Measurements from ENCODE around the gene TMEM205.
A peak's percentile ranks its signal among the peaks of the same experiment; 100 is the strongest.

Gene TMEM205

DNA sequence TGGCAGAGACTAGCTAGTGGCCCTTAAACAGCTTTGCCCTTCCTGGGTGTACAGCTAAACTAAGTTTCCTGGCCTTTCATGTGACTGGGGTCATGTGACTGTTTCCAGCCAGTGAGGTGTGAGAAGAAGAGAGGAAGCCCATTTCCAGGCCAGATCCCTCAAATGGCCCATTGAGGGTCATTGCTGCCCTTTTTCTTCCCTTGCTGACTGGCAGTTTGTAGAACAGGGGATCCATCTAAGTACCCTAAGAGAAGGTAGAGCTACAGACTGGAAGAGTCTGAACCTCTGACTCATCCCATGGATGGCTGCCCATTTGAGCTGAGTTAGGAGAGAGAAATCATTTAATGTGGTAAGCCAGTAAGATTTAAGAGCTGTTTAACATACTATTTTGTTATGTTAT, 31.2 kb upstream of the TMEM205 start:
- Mint-ChIP-seq H3K36me3 (ENCODE audit: low read depth) (peaks cover 10% of the 10 kb centered on the region), H3K27ac (peak overlapping the region; percentile 84), H3K27me3 (no peaks in the 10 kb centered on the region), H3K4me1 (ENCODE audit: low read depth) (peaks cover 58% of the 10 kb centered on the region), H3K9me3 (no peaks in the 10 kb centered on the region), H3K4me3 (peak overlapping the region; percentile 44)

DNA sequence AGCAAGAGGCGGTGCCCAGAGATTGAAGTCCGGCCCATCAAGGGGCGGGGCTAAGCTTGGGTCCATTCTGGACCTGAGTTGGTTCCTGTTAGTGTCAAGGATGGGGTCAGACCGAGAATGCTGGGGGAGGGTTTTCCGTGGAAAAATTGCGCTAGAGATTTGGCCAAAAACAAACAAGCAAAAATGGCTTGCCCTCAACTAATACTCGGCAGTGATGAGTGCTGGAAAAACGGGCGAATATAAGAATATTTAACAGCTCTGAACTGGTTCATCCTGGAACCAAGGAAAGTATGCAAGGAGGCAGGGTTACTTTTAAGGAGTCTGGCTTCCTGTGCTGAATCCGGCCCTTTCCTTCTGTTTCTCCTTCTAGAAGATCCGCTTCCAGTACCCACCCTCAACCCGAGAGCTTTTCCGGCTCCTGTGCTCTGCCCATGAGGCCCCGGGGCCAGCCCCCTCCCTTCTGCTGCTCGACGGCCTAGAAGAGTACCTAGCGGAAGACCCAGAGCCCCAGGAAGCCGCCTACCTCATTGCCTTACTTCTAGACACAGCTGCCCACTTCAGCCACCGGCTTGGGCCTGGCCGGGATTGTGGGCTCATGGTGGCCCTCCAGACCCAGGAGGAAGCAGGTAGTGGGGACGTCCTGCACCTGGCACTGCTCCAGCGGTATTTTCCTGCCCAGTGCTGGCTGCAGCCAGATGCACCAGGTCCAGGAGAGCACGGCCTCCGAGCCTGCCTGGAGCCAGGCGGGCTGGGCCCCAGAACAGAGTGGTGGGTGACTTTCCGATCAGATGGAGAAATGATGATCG, 29.3 kb upstream of the TMEM205 start:
- Mint-ChIP-seq H3K9me3 (no peaks in the 10 kb centered on the region), H3K36me3 (ENCODE audit: low read depth) (peaks cover 16% of the 10 kb centered on the region), H3K4me3 (no peak overlapping the region), H3K27ac (no peak overlapping the region), H3K27me3 (no peaks in the 10 kb centered on the region), H3K4me1 (ENCODE audit: low read depth) (peaks cover 44% of the 10 kb centered on the region)

DNA sequence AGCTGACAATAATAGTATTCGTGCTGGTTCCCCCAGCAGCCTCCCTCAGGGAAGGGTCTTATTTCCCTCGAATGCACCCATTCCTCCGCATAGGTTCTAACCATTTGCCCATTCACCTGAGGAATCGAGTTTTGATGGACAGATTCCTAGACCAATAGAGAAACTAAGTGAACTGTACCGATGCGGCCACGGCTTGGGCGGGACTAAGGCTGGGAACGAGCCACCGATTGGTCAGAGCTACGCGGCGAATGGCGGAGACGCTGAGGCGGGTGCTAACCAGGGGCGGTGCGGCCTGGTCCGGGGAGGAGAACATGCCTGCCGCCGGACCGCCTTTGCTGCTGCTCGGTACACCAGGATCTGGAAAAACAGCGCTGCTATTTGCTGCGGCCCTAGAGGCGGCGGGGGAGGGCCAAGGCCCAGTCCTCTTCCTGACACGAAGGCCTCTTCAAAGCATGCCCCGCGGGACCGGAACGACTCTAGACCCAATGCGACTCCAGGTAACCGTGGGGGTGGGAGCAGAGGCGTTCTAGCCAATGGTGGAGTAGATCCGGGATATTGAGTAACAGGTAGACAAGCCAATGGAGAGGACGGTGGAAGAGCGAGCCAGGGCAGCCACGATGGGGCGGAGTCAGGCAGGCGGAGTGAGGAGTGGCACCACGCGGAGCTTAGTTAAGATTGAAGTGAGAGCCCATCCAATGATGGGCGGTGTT, 28.5 kb upstream of the TMEM205 start, which contains the start of gene SWSAP1:
TSS of gene SWSAP1 (plus strand) at position 234 of the 710 bp plus-strand sequence. CDS start at position 249, 15 bp downstream.
- H3K36me3 Mint-ChIP-seq (ENCODE audit: low read depth), result peaks cover 18% of the 10 kb centered on the region
- no peak within 1 kb of the TSS for H3K4me3 Mint-ChIP-seq
- H3K4me1 Mint-ChIP-seq (ENCODE audit: low read depth), result peaks cover 37% of the 10 kb centered on the region
- H3K27ac Mint-ChIP-seq, result no peak within 1 kb of the TSS
- H3K27me3 Mint-ChIP-seq, result no peaks in the 10 kb centered on the region
- H3K9me3 Mint-ChIP-seq, result no peaks in the 10 kb centered on the region

DNA sequence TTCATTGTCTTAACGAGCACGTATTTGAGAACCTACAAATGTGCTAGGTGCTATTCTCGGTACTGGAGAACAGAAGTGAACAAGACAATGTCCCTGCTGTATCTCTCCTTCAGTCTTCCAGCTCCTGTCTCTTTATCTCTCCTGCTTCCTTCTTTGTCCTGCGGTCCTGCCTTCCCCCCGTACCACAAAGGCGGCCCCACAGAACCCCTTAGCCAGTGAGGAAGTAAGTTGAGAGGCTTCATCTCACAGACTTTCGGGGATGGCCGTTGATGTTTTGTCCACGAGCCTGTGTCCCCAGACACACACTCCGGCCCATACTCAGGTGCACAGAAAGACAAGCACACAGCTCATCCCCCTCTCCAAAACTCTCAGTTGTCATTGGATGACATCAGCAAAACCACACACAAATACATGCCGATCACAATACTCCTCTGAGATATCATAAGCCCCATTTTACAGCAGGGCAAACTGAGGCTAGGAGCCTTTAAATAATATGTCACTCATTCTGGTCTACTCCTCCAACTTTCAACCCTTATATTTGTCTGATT, 27.9 kb upstream of the TMEM205 start:
- Mint-ChIP-seq H3K9me3 (no peaks in the 10 kb centered on the region), H3K27ac (no peak overlapping the region), H3K27me3 (no peaks in the 10 kb centered on the region), H3K36me3 (ENCODE audit: low read depth) (peaks cover 23% of the 10 kb centered on the region), H3K4me3 (no peak overlapping the region), H3K4me1 (ENCODE audit: low read depth) (peaks cover 37% of the 10 kb centered on the region)

DNA sequence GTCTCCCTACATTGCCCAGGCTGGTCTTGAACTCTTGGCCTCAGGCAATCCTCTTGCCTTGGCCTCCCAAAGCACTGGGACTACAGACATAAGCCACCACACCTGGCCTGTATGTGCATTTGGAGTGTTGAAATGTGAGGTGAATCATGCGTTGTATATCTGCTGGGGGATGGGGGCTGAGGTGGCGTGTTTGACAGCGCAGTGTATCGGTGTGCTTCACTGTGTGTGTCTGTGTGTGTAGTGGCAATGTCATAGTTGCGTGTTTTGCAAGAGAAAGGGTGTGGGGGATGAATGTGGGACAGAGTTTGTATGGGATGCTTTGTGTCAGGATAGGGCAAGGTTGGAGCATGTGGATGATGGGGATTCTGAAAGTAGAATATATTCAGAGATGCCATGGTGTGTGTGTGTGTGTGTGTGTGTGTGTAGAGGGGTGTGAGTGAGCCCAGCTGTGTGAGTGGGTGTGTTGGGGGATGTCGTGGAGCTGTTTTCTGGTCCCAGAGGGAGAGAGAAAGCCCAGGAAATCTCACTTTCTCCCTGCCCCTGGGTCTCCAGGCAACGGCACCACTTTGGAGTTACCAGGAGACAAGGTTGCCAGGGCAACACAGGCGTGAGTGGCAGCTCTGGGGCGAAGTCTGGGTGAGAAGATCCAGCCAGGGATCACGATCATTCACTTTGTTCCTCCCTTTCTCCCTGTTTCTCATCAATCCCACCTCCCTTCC, 27.3 kb upstream of the TMEM205 start:
- Mint-ChIP-seq H3K27ac (peak overlapping the region; percentile 10), H3K9me3 (no peaks in the 10 kb centered on the region), H3K36me3 (ENCODE audit: low read depth) (peaks cover 23% of the 10 kb centered on the region), H3K4me3 (peak overlapping the region; percentile 20), H3K4me1 (ENCODE audit: low read depth) (peaks cover 32% of the 10 kb centered on the region), H3K27me3 (no peaks in the 10 kb centered on the region)

DNA sequence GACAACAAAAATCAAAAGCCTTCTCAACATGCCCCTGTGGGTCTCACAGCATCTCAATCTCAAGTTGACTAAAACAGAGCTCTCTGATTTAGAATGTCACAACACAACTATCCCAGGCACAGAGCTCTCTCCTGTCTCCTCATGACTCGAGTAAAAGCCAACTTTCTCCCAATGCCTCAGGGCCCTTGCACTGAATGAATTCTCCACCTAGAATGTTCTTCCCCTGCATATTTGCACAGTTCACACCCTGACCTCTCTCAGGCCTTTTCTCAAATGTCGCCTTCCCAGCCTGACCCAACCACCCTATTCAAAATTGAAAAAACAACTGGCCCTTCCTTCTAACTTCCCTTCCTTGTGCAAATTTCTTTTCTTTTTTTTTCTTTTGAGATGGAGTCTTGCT, 24.7 kb upstream of the TMEM205 start:
- no peak overlapping the region for H3K4me3 Mint-ChIP-seq
- no peak overlapping the region for H3K27ac Mint-ChIP-seq
- no peaks in the 10 kb centered on the region for H3K27me3 Mint-ChIP-seq
- peaks cover 8% of the 10 kb centered on the region for H3K4me1 Mint-ChIP-seq (ENCODE audit: low read depth)
- no peaks in the 10 kb centered on the region for H3K9me3 Mint-ChIP-seq
- peaks cover 14% of the 10 kb centered on the region for H3K36me3 Mint-ChIP-seq (ENCODE audit: low read depth)

DNA sequence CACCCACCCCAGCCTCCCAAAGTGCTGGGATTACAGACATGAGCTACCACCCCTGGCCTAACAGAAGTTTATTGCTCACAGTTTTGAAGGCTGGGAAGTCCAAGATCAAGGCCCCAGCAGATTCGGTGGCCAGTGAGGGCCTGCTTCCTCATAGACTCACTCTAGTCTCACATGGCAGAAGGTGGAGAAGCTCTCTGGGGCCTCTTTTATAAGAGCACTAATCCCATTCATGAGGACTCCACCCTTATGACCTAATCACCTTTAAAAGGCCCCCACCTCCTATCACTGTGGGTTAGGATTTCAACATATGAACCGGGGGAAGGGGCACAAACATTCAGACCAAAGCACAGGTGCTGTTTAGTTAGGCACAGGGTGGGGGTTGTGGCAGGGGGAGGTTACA, 21.5 kb upstream of the TMEM205 start:
- Mint-ChIP-seq H3K9me3 (no peaks in the 10 kb centered on the region), H3K27ac (no peak overlapping the region), H3K4me1 (ENCODE audit: low read depth) (no peaks in the 10 kb centered on the region), H3K36me3 (ENCODE audit: low read depth) (peaks cover 17% of the 10 kb centered on the region), H3K4me3 (no peak overlapping the region), H3K27me3 (no peaks in the 10 kb centered on the region)

DNA sequence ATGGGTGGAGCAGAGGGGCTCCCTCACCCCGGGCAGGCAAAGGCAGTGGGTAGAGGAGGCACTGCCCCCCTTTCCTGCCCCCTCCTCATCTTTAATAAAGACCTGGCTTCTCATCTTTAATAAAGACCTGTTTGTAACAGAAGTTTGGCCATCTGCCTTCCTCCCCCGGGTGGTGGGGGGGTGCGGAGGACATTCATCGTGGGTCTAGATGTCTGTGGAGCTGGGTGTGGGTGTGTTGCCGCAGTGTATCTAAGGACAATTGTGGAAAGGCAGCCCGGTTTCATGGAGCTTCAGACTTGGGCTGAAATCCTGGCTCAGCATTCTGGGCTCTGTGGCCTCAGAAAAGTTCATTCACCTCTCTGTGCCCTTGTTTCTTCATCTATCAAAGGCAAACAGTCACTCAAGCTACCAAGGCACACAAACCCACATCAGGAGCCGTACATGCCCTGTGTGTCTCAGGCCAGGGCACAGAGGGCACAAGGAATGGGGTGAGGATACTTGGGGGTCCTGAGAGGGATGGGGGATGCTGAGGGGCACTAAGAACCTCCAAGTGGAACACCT, 19.6 kb upstream of the TMEM205 start:
- Mint-ChIP-seq H3K4me1 (ENCODE audit: low read depth) (no peaks in the 10 kb centered on the region), H3K4me3 (no peak overlapping the region), H3K27ac (no peak overlapping the region), H3K9me3 (no peaks in the 10 kb centered on the region), H3K27me3 (no peaks in the 10 kb centered on the region), H3K36me3 (ENCODE audit: low read depth) (peaks cover 13% of the 10 kb centered on the region)

DNA sequence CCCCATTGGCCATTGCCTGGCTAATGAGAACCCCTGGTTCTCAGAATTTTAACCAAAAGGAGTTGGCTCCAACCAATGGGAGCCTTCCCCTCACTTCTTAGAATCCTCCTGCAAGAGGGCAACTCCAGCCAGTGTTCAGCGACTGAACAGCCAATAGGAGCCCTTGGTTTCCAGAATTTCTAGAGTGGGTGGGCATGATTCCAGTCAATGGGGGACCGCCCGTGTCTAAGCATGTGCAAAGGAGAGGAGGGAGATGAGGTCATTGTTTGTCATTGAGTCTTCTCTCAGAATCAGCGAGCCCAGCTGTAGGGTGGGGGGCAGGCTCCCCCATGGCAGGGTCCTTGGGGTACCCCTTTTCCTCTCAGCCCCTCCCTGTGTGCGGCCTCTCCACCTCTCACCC, 18.9 kb upstream of the TMEM205 start:
- H3K4me1 Mint-ChIP-seq (ENCODE audit: low read depth), result no peaks in the 10 kb centered on the region
- no peaks in the 10 kb centered on the region for H3K9me3 Mint-ChIP-seq
- H3K27me3 Mint-ChIP-seq, result no peaks in the 10 kb centered on the region
- no peak overlapping the region for H3K27ac Mint-ChIP-seq
- peaks cover 12% of the 10 kb centered on the region for H3K36me3 Mint-ChIP-seq (ENCODE audit: low read depth)
- H3K4me3 Mint-ChIP-seq, result no peak overlapping the region

DNA sequence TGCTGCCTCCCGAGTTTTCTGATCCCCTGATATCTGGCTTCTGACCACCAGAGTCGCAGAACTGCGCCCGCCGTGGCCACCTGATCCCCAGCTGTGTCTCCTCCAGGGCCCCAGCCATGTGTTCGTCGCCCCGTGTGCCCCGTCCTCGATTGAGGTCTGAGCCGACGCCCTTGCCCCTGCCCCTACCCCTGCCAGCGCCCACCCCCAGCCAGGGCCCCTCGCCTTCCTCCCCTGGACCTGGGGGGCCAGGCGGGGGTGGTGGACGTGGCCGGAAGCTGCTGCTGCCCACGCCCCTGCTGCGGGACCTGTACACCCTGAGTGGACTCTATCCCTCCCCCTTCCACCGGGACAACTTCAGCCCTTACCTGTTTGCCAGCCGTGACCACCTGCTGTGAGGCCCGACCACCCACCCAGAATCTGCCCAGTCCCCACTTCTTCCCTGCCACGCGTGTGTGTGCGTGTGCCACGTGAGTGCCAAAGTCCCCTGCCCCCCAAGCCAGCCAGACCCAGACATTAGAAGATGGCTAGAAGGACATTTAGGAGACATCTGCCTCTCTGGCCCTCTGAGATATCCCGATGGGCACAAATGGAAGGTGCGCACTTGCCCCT, 18.3 kb upstream of the TMEM205 start:
- H3K4me3 Mint-ChIP-seq, result no peak overlapping the region
- no peak overlapping the region for H3K27ac Mint-ChIP-seq
- no peaks in the 10 kb centered on the region for H3K9me3 Mint-ChIP-seq
- no peaks in the 10 kb centered on the region for H3K27me3 Mint-ChIP-seq
- no peaks in the 10 kb centered on the region for H3K4me1 Mint-ChIP-seq (ENCODE audit: low read depth)
- H3K36me3 Mint-ChIP-seq (ENCODE audit: low read depth), result peaks cover 8% of the 10 kb centered on the region

DNA sequence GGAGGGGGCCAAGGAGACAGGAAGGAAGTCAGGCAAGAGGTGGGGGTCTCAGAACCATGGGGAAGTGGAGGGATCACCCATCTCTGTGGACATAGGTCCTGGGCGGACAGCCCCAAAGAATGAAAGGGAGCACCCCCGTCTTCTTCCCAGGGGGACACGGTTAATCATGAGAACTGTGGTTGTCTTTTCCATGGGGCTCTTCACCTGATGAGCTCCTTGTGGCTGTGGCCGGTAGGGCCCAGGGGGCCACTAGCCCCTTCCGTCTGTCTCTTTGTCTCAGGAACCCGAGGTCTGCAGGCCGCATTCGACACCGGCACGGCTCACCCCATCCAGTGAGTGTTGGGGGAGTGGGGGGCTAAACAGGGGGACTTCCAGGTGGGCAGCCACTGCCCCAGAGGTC, 17.8 kb upstream of the TMEM205 start:
- H3K27me3 Mint-ChIP-seq, result no peaks in the 10 kb centered on the region
- no peaks in the 10 kb centered on the region for H3K4me1 Mint-ChIP-seq (ENCODE audit: low read depth)
- peaks cover 4% of the 10 kb centered on the region for H3K36me3 Mint-ChIP-seq (ENCODE audit: low read depth)
- no peaks in the 10 kb centered on the region for H3K9me3 Mint-ChIP-seq
- no peak overlapping the region for H3K4me3 Mint-ChIP-seq
- no peak overlapping the region for H3K27ac Mint-ChIP-seq

DNA sequence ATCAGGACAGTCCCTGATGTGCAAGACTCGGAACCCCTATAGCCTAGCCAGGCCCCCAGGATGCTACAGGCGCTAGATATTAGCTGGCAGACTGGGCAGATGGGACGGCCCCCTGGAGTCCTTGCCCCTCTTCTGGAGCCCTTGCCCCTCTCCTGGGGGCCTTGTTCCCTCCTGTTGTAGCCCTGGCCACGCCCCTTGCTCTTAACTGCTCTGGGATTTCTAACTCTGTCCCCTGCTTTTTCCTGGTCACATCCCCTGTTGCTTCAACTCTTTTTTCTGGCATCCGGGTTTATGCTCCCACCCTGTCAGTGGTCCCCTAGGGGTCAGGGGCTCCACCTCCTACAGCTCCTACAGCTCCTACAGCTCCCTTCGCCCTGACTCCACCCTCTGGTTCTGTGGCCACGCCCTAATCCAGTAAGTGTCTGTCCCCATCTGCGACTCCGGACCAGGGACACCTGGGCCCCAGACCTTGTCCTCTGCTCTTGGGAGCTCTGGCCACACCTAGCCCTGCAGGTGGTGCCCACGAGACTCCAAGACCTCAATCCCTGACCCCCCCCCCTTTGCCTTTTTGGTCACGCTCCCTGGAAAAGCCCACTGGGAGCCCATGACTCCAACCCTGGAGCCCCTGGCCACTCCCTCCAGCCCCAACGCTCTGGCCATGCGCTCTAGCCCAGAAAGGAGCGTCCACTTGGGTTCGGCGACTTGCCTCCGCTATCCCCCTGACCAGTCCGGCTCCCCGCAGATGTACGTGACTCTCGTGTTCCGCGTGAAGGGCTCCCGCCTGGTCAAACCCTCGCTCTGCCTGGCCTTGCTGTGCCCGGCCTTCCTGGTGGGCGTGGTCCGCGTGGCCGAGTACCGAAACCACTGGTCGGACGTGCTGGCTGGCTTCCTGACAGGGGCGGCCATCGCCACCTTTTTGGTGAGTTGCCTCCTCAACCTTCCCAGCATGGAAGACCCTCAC, 16.0 kb upstream of the TMEM205 start:
- no peak overlapping the region for H3K27ac Mint-ChIP-seq
- H3K4me3 Mint-ChIP-seq, result no peak overlapping the region
- no peaks in the 10 kb centered on the region for H3K27me3 Mint-ChIP-seq
- H3K4me1 Mint-ChIP-seq (ENCODE audit: low read depth), result no peaks in the 10 kb centered on the region
- peaks cover 4% of the 10 kb centered on the region for H3K36me3 Mint-ChIP-seq (ENCODE audit: low read depth)
- no peaks in the 10 kb centered on the region for H3K9me3 Mint-ChIP-seq

DNA sequence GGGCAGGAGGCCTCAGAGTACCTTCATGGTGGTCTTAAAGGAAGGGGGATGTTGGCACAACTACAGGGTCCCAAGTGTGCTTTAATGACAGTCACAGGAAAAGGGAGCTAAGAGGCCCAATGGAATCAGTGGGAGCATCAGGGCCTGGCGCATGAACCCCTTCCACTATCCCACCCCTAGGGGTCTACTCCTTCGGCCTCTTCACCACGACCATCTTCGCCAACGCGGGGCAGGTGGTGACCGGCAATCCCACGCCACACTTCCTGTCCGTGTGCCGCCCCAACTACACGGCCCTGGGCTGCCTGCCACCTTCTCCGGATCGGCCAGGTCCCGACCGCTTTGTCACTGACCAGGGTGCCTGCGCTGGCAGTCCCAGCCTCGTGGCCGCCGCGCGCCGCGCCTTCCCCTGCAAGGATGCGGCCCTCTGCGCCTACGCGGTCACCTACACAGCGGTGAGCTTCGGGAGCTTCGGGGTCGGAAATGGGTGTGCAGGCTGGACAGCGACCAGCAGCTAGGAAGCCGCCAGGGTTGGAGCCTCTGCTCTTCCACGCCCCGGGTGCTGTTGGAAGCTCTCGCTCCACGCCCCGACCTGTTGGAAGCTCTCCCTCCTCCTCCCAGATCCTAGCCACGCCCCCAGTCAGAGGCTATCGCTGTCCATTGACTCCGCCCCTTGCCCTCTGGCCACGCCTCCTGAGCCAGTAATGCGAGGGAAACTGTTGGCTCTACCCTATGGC, 15.1 kb upstream of the TMEM205 start:
- Mint-ChIP-seq H3K36me3 (ENCODE audit: low read depth) (peaks cover 4% of the 10 kb centered on the region), H3K27me3 (peaks cover 4% of the 10 kb centered on the region), H3K4me1 (ENCODE audit: low read depth) (peaks cover 1% of the 10 kb centered on the region), H3K27ac (no peak overlapping the region), H3K9me3 (no peaks in the 10 kb centered on the region), H3K4me3 (no peak overlapping the region)

Data from stimulated activated naive CD8-positive, alpha-beta T cell treated with anti-CD3 and anti-CD28 coated beads, Interleukin-15, Interleukin-2, amounts not matched to agents 100 ng/mL and 50 ng/mL, for 24 hours (primary cell).